Right atrium auricular region (tissue), 2 donors: ENCODE measurements around the gene TMTC1. TPM values are rescaled to one million over a fixed set of nuclear protein-coding genes. Genes with fewer than 3 reads are reported as not detected.

Source experiments
- DNase-seq: peaks from one replicate; pipeline ENCODE4 v3.0.0-alpha.2; 2019; ENCODE audit warnings: low spot score
- H3K27ac ChIP-seq, 2 donors: fragments of 200-600 bp; sonication (generic); 1 replicate in 1 of 2; 2 replicates in 1 of 2; pipeline ENCODE4 v1.5.1; 2016 to 2019
- H3K27me3 ChIP-seq, 2 donors: fragments of 200-600 bp; sonication (generic); one replicate each; pipeline versions ENCODE4 v1.5.1 to v1.6.0; 2017 to 2019
- H3K36me3 ChIP-seq: fragments of 200-600 bp; sonication (generic); one replicate; pipeline ENCODE4 v1.5.1; 2016
- H3K4me1 ChIP-seq, 2 donors: fragments of 200-600 bp; sonication (generic); one replicate each; pipeline versions ENCODE4 v1.5.1 to v1.6.0; 2017 to 2019
- H3K4me3 ChIP-seq, 2 donors: fragments of 200-600 bp; sonication (generic); 1 replicate in 1 of 2; 2 replicates in 1 of 2; pipeline ENCODE4 v1.5.1; 2017 to 2019; ENCODE audit warnings: mild to moderate bottlenecking in 1 of 2, moderate library complexity in 1 of 2
- H3K9me3 ChIP-seq, 2 donors: fragments of 200-600 bp; sonication (generic); one replicate each; pipeline ENCODE4 v1.5.1; 2019
- CTCF ChIP-seq, 2 donors: fragments of 200-600 bp; sonication (generic); IDR thresholded peaks; one replicate each; pipeline ENCODE4 v1.5.1; 2019; ENCODE audit warnings: antibody characterized with exemption in 2 of 2
- total RNA-seq, 2 donors: library from RNA; depleted of rRNA; stranded (reverse); fragments of >200 nt; gene quantifications; one replicate each; pipeline ENCODE4 v1.1.0, GENCODE V29; 2016

The TMTC1 gene
- total RNA-seq, 2 donors from 2014 or later: 60.1 to 60.3 TPM

- Histone ChIP-seq H3K27me3 (no peaks in the 10 kb centered on the region), H3K27ac (no peak overlapping the region), H3K36me3 (no peaks in the 10 kb centered on the region), H3K9me3 (no peaks in the 10 kb centered on the region), H3K4me3 (no peak overlapping the region), H3K4me1 (no peaks in the 10 kb centered on the region)
- DNase-seq: no peak
- no peak for TF ChIP-seq CTCF (IDR thresholded peaks at IDR 0.05)
These were observed 296.8 kb downstream of the TMTC1 start for GRCh38 chr12:29486972-29487371.

- H3K9me3 ChIP-seq: no peaks in the 10 kb centered on the region
- DNase-seq: no peak
These were observed 320.5 kb downstream of the TMTC1 start for GRCh38 chr12:29463198-29463597.

GRCh38 chr12:29460082-29460481 is 323.7 kb downstream of the TMTC1 start:
- Histone ChIP-seq H3K27me3 (no peaks in the 10 kb centered on the region), H3K4me1 (no peaks in the 10 kb centered on the region), H3K4me3 (no peak overlapping the region), H3K36me3 (no peaks in the 10 kb centered on the region), H3K27ac (no peak overlapping the region), H3K9me3 (no peaks in the 10 kb centered on the region)
- no peak for TF ChIP-seq CTCF (IDR thresholded peaks at IDR 0.05)
- DNase-seq: no peak

More at GRCh38 chr12:29463198-29463597, 320.5 kb downstream of the TMTC1 start:
- no peak overlapping the region for H3K4me3 ChIP-seq
- H3K4me1 ChIP-seq: no peaks in the 10 kb centered on the region
- H3K27ac ChIP-seq: no peak overlapping the region
- no peaks in the 10 kb centered on the region for H3K27me3 ChIP-seq
- H3K36me3 ChIP-seq: no peaks in the 10 kb centered on the region
- TF ChIP-seq CTCF (IDR thresholded peaks at IDR 0.05): no peak

- Histone ChIP-seq H3K9me3 (no peaks in the 10 kb centered on the region), H3K4me3 (no peak overlapping the region), H3K27me3 (no peaks in the 10 kb centered on the region), H3K36me3 (no peaks in the 10 kb centered on the region), H3K27ac (no peak overlapping the region), H3K4me1 (no peaks in the 10 kb centered on the region)
- no peak for TF ChIP-seq CTCF (IDR thresholded peaks at IDR 0.05)
- DNase-seq: no peak
These were observed 328.7 kb downstream of the TMTC1 start for GRCh38 chr12:29455087-29455486.

GRCh38 chr12:29451888-29452287 is 331.9 kb downstream of the TMTC1 start:
- no peaks in the 10 kb centered on the region for H3K36me3 ChIP-seq
- H3K4me1 ChIP-seq: no peaks in the 10 kb centered on the region
- DNase-seq: no peak
- no peak for TF ChIP-seq CTCF (IDR thresholded peaks at IDR 0.05)
- no peaks in the 10 kb centered on the region for H3K9me3 ChIP-seq
- no peak overlapping the region for H3K4me3 ChIP-seq
- no peaks in the 10 kb centered on the region for H3K27me3 ChIP-seq
- H3K27ac ChIP-seq: no peak overlapping the region
